SU-DHL-6 (cell line): ENCODE results near the gene TFIP11.
A peak's percentile ranks its signal among the peaks of the same experiment; 100 is the strongest.

Experiments used
- H2AFZ ChIP-seq: fragments of 200-600 bp; sonication (generic); 2 replicates; pipeline ENCODE4 v1.6.1; 2014; ENCODE audit warnings: low read depth, mild to moderate bottlenecking, moderate library complexity, mixed read lengths, antibody characterized with exemption, low read length; ENCODE audit not compliant: severe bottlenecking
- H3F3A ChIP-seq: fragments of 200-600 bp; shearing (Covaris generic); 2 replicates; pipeline ENCODE4 v1.6.0; 2016; ENCODE audit warnings: antibody characterized with exemption, mild to moderate bottlenecking; ENCODE audit not compliant: insufficient read depth
- H3K27ac ChIP-seq: fragments of 200-600 bp; sonication (generic); 2 replicates; pipeline ENCODE4 v1.5.1; 2016; ENCODE audit warnings: low read depth, mild to moderate bottlenecking, low read length, moderate library complexity, mixed read lengths
- H3K27me3 ChIP-seq: fragments of 200-600 bp; sonication (generic), shearing (Covaris generic); 2 replicates; pipeline ENCODE4 v1.6.0; 2014; ENCODE audit warnings: mild to moderate bottlenecking, low read length
- H3K36me3 ChIP-seq: fragments of 200-600 bp; sonication (generic); 2 replicates; pipeline ENCODE4 v1.6.1; 2014; ENCODE audit warnings: mild to moderate bottlenecking, low read length, mixed read lengths
- H3K4me2 ChIP-seq: fragments of 300-600, 200-600 bp; shearing (Covaris generic), sonication (generic); 2 replicates; pipeline ENCODE4 v1.6.0; 2014; ENCODE audit warnings: low read length, low read depth, mild to moderate bottlenecking; ENCODE audit not compliant: poor library complexity, severe bottlenecking
- H3K4me3 ChIP-seq: fragments of 200-600 bp; sonication (generic); 2 replicates; pipeline ENCODE4 v1.5.1; 2014; ENCODE audit warnings: antibody characterized with exemption, low read length, mild to moderate bottlenecking, mixed read lengths; ENCODE audit not compliant: insufficient read depth, poor library complexity, severe bottlenecking
- H3K79me2 ChIP-seq: fragments of 200-600 bp; sonication (generic); 2 replicates; pipeline ENCODE4 v1.6.1; 2014; ENCODE audit warnings: mild to moderate bottlenecking, low read length, moderate library complexity; ENCODE audit not compliant: insufficient read depth
- H3K9ac ChIP-seq: fragments of 200-600 bp; sonication (generic); 2 replicates; pipeline ENCODE4 v1.7.0; 2014; ENCODE audit warnings: mild to moderate bottlenecking, low read length
- H3K9me2 ChIP-seq: fragments of 200-600 bp; sonication (generic); replicated peaks from 2 replicates; pipeline ENCODE4 v1.6.1; 2014; ENCODE audit warnings: low read length; ENCODE audit not compliant: insufficient read depth
- H3K9me3 ChIP-seq: fragments of 200-600 bp; sonication (generic); 2 replicates; pipeline ENCODE4 v1.6.1; 2014; ENCODE audit warnings: low read length, mixed read lengths; ENCODE audit not compliant: insufficient read depth
- H4K20me1 ChIP-seq: fragments of 200-600 bp; sonication (generic); 2 replicates; pipeline ENCODE4 v1.6.1; 2014; ENCODE audit warnings: low read depth, mild to moderate bottlenecking, antibody characterized with exemption, low read length, moderate library complexity, mixed read lengths
- EZH2phosphoT487 ChIP-seq: fragments of 200-600 bp; sonication (generic), shearing (Covaris generic); conservative IDR thresholded peaks from 2 replicates; pipeline ENCODE4 v1.6.1; 2018; ENCODE audit warnings: mild to moderate bottlenecking, antibody characterized with exemption, low read length, moderate library complexity, mixed read lengths
- TF ChIP-seq, protein P1 (sequence below): fragments of 200-600 bp; sonication (generic); IDR thresholded peaks from one replicate; pipeline ENCODE4 v1.5.1; 2017; ENCODE audit warnings: antibody characterized with exemption, mild to moderate bottlenecking, low read length, moderate library complexity; ENCODE audit not compliant: insufficient read depth, poor library complexity, severe bottlenecking

The TFIP11 gene

DNA sequence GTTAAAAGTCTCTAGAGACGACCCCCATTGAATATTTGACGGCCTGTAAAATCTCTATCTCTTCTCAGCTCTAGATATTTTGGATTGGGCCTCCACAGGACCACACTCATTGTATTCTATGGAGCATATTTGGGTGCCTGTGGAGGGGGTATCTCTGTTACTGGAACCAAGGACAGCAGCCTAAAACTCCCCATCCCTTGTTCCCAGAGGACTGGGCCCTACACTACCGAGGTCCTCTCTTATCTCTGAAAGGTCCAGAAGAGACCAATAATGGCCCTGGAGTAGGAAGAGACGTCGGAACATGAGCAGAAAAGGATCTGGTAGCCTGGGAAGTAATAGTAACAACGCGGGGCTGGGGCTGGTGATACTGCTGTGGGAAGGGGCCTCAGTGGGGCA, 29.2 kb downstream of the TFIP11 start:
- Histone ChIP-seq H3K36me3 (no peaks in the 10 kb centered on the region), H3K9ac (peak overlapping the region; percentile 83), H3K4me2 (peak overlapping the region; percentile 98), H3K27ac (peak overlapping the region; percentile 89), H3F3A (peaks cover 27% of the 10 kb centered on the region), H3K79me2 (peaks cover 61% of the 10 kb centered on the region), H3K27me3 (no peaks in the 10 kb centered on the region), H3K9me3 (no peaks in the 10 kb centered on the region), H3K9me2 (no peaks in the 10 kb centered on the region), H2AFZ (peak overlapping the region; percentile 57), H3K4me3 (peak overlapping the region; percentile 82), H4K20me1 (no peaks in the 10 kb centered on the region)
- TF ChIP-seq, protein P1, sequence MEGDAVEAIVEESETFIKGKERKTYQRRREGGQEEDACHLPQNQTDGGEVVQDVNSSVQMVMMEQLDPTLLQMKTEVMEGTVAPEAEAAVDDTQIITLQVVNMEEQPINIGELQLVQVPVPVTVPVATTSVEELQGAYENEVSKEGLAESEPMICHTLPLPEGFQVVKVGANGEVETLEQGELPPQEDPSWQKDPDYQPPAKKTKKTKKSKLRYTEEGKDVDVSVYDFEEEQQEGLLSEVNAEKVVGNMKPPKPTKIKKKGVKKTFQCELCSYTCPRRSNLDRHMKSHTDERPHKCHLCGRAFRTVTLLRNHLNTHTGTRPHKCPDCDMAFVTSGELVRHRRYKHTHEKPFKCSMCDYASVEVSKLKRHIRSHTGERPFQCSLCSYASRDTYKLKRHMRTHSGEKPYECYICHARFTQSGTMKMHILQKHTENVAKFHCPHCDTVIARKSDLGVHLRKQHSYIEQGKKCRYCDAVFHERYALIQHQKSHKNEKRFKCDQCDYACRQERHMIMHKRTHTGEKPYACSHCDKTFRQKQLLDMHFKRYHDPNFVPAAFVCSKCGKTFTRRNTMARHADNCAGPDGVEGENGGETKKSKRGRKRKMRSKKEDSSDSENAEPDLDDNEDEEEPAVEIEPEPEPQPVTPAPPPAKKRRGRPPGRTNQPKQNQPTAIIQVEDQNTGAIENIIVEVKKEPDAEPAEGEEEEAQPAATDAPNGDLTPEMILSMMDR: no peak
- TF ChIP-seq EZH2phosphoT487: no peak

DNA sequence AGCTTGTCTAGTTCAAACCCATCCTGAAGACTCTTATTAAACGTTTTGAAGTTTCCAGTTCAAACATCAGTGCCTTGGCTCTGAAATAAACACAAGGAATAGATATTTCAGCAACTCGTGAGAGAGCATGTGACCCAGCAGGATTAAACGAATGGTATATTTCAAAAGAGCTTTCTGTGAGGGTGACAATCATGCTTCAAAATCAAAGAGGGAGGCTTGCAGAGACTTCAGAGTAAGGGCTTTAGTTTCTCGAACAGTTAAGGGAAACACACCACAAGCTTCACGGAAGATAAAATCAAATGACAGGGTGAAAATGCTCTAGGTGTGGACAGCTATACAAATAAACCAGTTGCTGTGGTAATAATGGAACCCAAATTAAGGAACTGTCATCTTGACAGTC, 30.1 kb downstream of the TFIP11 start:
- TF ChIP-seq EZH2phosphoT487: no peak
- TF ChIP-seq, protein P1: no peak
- Histone ChIP-seq H4K20me1 (no peaks in the 10 kb centered on the region), H3K9me2 (no peaks in the 10 kb centered on the region), H3K27ac (peak overlapping the region; percentile 89), H3F3A (peaks cover 27% of the 10 kb centered on the region), H3K36me3 (no peaks in the 10 kb centered on the region; the same call in 1 of the 2 replicates), H3K4me3 (peak overlapping the region; percentile 82), H3K9me3 (no peaks in the 10 kb centered on the region), H3K27me3 (no peaks in the 10 kb centered on the region), H3K9ac (peak overlapping the region; percentile 83), H2AFZ (no peak overlapping the region), H3K79me2 (peaks cover 65% of the 10 kb centered on the region), H3K4me2 (peak overlapping the region; percentile 98)

DNA sequence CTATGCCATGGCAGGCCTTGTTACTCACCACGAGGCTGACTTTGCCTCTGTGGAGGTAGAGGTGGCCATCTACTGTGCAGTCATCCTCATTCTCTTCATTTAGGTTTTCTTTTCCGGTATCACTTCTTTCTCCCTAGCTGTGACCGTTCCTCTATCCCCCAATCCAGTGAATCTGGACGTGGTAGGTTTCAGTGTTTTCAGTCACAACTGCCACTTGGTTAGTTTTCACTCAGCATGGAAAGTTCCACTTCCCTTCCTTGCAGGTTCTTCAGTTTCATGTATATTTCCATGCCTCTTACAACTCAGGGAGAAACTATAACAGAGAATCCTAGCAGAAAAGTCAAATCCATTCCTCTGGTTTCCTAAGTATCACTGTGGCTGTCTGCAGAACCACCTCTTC, 30.6 kb downstream of the TFIP11 start:
- peaks cover 65% of the 10 kb centered on the region for H3K79me2 ChIP-seq
- peak overlapping the region; percentile 89 for H3K27ac ChIP-seq
- TF ChIP-seq, protein P1: no peak
- TF ChIP-seq EZH2phosphoT487: no peak
- H3K4me3 ChIP-seq: peak overlapping the region; percentile 82
- H3K9ac ChIP-seq: peak overlapping the region; percentile 83
- H3F3A ChIP-seq: peaks cover 27% of the 10 kb centered on the region
- H4K20me1 ChIP-seq: no peaks in the 10 kb centered on the region
- H2AFZ ChIP-seq: no peak overlapping the region
- peak overlapping the region; percentile 98 for H3K4me2 ChIP-seq
- H3K36me3 ChIP-seq: no peaks in the 10 kb centered on the region; the same call in 1 of the 2 replicates
- H3K9me3 ChIP-seq: no peaks in the 10 kb centered on the region
- H3K9me2 ChIP-seq: no peaks in the 10 kb centered on the region
- H3K27me3 ChIP-seq: no peaks in the 10 kb centered on the region
